ACC112 (cell line): Measurements from ENCODE around the gene SLC7A10.
"Not testable (repeated sequence)": the region's sequence is repeated elsewhere in the genome, so short reads cannot be mapped to it uniquely, and the experiment has no call there.

Experiments
- H2AFZ ChIP-seq: fragments of 200-600 bp; sonication (generic); one replicate; pipeline ENCODE4 v1.6.0; 2017; ENCODE audit warnings: antibody characterized with exemption, low read length; ENCODE audit not compliant: unreplicated experiment
- H3K27ac ChIP-seq: fragments of 200-600 bp; sonication (generic); 2 replicates; pipeline ENCODE4 v1.5.1; 2014; ENCODE audit warnings: low read depth, mild to moderate bottlenecking, antibody characterized with exemption, low read length, moderate library complexity
- H3K27me3 ChIP-seq: fragments of 200-600 bp; sonication (generic); 2 replicates; pipeline ENCODE4 v1.6.1; 2014; ENCODE audit warnings: mild to moderate bottlenecking, antibody characterized with exemption, low read length, moderate library complexity, mixed read lengths; ENCODE audit not compliant: insufficient read depth
- H3K36me3 ChIP-seq: fragments of 200-600 bp; sonication (generic); 2 replicates; pipeline ENCODE4 v1.6.1; 2016; ENCODE audit warnings: mild to moderate bottlenecking, antibody characterized with exemption, low read length, moderate library complexity, mixed read lengths; ENCODE audit not compliant: insufficient read depth
- H3K4me1 ChIP-seq: fragments of 200-600 bp; sonication (generic); one replicate; pipeline ENCODE4 v1.6.1; 2016; ENCODE audit warnings: low read length, mixed read lengths; ENCODE audit not compliant: insufficient read depth, unreplicated experiment, control insufficient read depth
- H3K4me3 ChIP-seq: fragments of 200-600 bp; sonication (generic); 2 replicates; pipeline ENCODE4 v1.5.1; 2014; ENCODE audit warnings: mild to moderate bottlenecking, low read depth, low read length
- H3K79me2 ChIP-seq: fragments of 200-600 bp; sonication (generic); one replicate; pipeline ENCODE4 v1.6.0; 2016; ENCODE audit warnings: low read length; ENCODE audit not compliant: control insufficient read depth, unreplicated experiment, insufficient read depth

SLC7A10 gene

DNA sequence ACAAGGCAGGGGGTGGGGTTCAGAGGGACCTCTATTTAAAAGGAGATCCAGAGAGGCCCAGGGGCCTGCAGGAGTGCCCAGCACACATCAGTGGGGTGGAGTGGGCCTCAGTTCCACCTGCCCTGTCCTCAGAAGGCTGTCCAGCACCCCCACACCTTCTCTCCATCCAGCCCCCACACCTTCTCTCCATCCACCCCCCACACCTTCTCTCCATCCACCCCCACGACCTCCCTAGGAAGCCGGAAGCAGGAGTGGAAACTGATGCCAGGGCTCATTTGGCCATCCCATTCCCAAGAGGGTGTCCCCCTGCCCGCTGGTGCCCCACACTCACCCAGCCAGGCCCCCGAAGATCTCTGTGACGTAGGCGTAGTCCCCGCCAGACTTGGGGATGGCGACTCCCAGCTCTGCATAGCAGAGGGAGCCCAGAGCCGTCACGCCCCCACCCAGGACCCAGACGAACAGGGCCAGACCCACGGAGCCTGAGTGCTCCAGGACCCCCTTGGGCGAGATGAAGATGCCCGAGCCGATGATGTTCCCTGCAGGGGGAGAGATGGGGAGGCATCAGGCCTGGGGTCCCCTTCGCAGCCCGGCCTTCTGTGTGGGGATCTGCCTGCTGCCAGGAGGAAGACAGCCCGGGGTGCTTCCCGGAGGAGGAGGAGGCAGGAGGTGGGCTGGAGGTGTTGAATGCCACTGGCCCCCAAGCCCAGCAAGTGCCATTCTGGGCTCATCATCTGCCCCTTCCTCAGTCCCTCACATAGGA is 10.0 kb downstream of the SLC7A10 start:
- no peak overlapping the region for H2AFZ ChIP-seq
- no peak overlapping the region for H3K4me3 ChIP-seq
- no peaks in the 10 kb centered on the region for H3K79me2 ChIP-seq
- no peaks in the 10 kb centered on the region for H3K27me3 ChIP-seq
- no peak overlapping the region for H3K27ac ChIP-seq
- H3K36me3 ChIP-seq = no peaks in the 10 kb centered on the region
- H3K4me1 ChIP-seq = no peaks in the 10 kb centered on the region

DNA sequence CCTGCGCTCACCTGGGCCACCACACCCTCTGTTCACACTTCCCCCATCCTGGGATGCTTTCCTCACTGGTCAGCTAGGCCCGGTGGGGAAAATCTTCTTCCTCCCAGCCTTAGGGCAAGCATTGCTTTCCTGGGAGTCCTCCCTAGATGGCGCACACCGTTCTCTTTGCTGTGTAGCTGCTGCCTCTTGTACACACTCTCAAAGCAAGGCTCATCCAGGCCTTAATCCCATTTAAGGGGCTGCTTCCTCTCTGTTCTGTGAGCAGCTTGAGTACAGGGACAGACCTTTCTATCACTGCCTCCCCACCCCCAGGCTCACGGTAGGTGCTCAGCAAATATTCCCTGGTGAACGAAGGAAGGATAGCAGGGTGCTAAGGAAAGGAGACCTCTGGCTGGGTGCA is 11.1 kb downstream of the SLC7A10 start:
- no peaks in the 10 kb centered on the region for H3K27me3 ChIP-seq
- no peaks in the 10 kb centered on the region for H3K36me3 ChIP-seq
- H3K4me3 ChIP-seq = no peak overlapping the region
- no peaks in the 10 kb centered on the region for H3K4me1 ChIP-seq
- H3K27ac ChIP-seq = no peak overlapping the region
- H3K79me2 ChIP-seq = no peaks in the 10 kb centered on the region
- H2AFZ ChIP-seq = no peak overlapping the region

DNA sequence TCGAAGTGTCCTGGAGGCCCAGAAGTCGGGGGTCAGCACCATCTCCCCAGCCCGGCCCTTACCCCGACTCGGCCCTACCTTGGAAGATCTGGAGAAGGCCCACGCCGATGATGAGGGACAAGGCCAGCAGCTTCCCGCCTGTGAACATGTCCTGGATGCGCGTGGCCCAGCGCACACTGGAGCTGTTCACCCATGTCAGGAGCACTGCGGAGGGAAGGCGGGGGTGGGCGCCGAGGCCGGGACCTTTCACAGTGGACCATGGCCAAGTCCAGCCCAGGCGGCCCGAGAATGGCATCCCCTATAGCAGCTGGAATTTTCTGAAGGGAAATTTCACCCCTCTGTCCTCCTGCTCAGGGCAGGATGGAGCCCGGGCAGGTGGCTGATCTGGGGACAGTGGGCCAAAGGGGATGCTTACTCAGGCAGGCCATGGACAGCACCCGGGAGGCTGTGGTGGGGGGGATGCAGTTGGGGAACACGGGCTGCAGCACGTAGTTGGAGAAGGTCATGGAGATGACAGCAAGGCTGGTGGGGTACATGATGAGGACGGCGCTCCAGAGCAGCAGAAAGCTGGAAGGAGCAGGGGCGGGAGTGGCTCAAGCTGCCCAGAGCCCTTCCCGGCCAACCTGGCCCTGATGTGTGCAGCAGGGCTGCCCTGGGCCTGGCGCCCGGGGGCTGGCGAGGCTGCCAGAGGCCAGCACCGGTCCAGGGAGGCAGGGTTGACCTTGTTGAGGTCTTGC is 13.0 kb downstream of the SLC7A10 start:
- Histone ChIP-seq H2AFZ (no peak overlapping the region), H3K27me3 (no peaks in the 10 kb centered on the region), H3K36me3 (no peaks in the 10 kb centered on the region), H3K27ac (no peak overlapping the region), H3K4me3 (no peak overlapping the region), H3K4me1 (no peaks in the 10 kb centered on the region), H3K79me2 (no peaks in the 10 kb centered on the region)

DNA sequence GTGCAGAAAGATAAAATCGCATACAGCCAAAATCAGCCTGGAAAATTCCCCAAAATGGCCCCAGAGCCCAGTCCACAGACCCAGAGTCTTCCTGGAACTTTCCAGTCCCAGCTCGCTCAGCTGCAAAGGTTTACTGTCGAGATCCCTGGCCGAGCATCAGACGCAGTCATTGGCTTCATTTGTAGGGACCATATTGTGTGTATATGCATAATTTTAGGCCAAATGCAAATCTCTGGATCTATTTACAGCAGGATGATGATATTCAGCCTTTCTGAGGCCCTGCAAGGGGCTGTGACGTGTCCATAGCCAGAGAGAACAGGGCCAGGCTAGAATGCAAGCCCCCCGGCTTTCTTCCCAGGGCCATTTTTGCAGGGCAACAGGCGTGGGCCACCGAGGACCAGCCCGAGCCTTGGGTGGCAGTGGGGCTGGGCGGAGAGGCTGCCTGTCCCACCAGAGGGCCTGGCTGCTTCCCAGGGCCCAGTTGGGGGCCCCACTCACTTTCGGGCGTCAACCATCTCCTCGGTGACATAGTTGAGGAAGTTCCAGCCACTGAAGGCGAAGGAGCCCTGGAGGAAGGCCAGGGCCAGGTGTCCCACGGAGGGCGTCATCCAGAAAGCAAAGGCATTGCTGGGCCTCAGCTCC is 13.7 kb downstream of the SLC7A10 start:
- Histone ChIP-seq H3K36me3 (no peaks in the 10 kb centered on the region), H3K27ac (no peak overlapping the region), H3K27me3 (no peaks in the 10 kb centered on the region), H2AFZ (no peak overlapping the region), H3K4me3 (no peak overlapping the region), H3K79me2 (no peaks in the 10 kb centered on the region), H3K4me1 (no peaks in the 10 kb centered on the region)

DNA sequence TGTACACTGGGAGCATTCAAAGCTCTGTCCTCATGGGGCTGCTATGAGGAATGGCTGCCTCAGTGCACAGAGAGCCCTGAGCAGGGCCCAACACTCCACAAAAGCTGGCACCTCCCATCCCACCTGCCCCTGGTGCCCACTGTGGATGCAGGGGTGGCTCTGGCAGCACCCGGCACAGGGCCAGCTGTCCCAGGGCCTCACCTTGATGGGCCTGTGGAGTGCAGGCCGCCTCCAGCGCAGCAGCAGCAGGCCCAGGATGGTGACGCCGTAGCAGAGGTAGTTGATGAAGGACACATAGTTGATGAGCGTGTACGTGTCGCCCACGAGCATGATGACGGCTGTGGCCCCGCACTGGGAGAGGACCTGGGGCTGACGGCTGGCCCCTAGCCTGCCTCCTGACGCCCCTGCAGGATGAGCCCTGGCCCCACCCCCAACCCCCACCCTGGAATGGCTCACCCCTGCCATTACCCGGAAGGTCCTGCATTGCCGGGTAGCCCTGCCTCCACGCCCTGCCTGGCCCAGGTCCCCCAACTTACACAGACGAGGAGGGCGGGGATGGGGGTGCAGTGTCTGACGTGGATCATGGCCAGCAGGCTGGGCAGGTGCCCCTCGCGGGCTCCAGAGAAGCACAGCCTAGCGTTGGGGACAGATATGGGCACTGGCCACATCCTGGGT is 15.2 kb downstream of the SLC7A10 start:
- H3K4me1 ChIP-seq = no peaks in the 10 kb centered on the region
- H3K79me2 ChIP-seq = no peaks in the 10 kb centered on the region
- no peaks in the 10 kb centered on the region for H3K36me3 ChIP-seq
- H2AFZ ChIP-seq = no peak overlapping the region
- no peak overlapping the region for H3K27ac ChIP-seq
- no peak overlapping the region for H3K4me3 ChIP-seq
- H3K27me3 ChIP-seq = no peaks in the 10 kb centered on the region

DNA sequence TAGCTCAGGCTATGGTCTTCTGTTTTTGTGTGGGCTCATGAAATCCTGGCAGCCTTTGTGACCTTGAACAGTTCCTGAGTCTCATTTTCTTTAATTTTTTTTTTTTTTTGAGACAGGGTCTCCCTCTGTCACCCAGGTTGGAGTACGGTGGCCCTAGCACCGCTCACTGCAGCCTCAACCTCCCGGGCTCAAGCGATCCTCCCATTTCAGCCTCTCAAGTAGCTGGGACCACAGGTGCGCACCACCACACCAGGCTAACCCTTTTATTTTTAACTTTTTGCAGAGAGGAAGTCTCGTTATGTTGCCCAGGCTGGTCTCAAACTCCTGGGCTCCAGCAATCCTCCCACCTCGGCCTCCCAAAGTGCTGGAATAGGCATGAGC is 15.8 kb downstream of the SLC7A10 start:
- H3K4me1 ChIP-seq, H3K27me3 ChIP-seq, H3K36me3 ChIP-seq, H3K79me2 ChIP-seq, H2AFZ ChIP-seq, H3K27ac ChIP-seq, H3K4me3 ChIP-seq: not testable (repeated sequence)

DNA sequence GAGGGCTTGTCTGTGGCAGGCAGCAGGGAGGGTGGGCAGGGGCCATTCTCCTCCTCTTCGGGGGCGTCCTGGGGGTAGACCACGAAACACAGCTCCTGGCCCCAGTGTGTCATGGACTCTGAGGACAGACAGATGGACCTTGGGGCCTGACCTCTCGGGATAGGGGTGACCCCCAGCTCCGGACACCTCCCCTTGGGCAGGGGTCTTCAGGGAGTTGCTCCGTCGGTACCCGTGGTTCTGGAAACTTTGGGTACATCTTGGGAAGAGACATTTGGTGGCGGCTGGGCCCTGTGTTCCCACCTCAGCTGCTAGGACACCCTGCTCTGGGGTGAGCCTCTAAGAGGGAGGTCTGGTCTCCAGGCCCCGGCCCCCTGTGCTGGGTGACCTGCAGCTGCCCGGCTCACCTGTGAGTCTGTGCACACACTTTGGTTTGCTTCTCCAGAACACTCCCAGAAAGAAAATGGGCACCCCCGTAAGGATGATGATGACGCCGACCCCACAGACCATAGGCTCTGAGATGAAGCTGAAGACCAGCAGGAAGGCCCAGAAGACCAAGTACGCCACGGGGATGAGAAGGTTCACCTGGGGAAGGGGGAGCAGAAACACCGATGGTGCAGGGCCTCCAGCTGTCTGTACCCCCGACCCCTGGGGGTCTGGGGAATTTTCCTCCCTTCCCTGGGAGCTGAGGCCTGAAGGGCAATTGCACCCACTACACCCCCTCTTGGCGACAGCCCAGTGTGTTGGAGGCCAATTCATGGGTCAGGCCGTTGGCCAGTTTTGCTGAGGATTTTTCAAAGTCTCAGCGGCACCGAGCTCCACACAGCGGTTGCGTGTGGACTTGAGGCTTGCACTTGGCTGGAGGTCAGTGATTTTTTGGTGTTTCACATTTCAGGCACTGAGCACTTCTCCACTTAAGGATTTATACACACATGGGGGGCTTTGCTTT is 16.5 kb downstream of the SLC7A10 start:
- Histone ChIP-seq H3K79me2 (no peaks in the 10 kb centered on the region), H3K4me3 (no peak overlapping the region), H2AFZ (no peak overlapping the region), H3K4me1 (no peaks in the 10 kb centered on the region), H3K36me3 (no peaks in the 10 kb centered on the region), H3K27ac (no peak overlapping the region), H3K27me3 (no peaks in the 10 kb centered on the region)

DNA sequence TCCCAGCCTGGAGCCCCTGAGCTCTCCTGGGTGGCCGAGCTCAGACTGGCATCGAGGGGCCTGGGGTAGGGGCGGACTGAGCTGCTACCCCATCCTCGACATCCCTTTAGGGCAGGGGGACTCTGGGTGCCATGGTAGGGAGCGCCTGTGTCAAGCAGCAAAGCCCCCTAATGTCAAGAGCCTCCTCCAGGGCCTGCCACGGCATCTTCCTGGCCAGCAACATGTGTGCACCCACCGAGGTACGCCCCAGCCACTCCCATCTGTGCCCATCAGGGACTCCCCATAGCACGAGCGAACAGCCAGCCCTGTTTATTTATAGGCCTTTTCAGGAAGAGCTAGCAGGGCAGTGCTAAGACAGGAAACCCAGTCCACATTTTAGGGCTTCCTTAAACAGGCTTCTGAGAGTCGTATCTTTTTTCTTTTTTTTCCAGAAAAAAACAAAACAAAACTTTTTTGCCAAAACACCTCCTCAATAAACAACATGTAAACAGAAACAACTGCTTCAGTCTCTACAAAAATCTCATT is 17.2 kb downstream of the SLC7A10 start:
- Histone ChIP-seq H2AFZ (no peak overlapping the region), H3K4me1 (no peaks in the 10 kb centered on the region), H3K4me3 (no peak overlapping the region), H3K36me3 (no peaks in the 10 kb centered on the region), H3K79me2 (no peaks in the 10 kb centered on the region), H3K27ac (no peak overlapping the region), H3K27me3 (no peaks in the 10 kb centered on the region)

DNA sequence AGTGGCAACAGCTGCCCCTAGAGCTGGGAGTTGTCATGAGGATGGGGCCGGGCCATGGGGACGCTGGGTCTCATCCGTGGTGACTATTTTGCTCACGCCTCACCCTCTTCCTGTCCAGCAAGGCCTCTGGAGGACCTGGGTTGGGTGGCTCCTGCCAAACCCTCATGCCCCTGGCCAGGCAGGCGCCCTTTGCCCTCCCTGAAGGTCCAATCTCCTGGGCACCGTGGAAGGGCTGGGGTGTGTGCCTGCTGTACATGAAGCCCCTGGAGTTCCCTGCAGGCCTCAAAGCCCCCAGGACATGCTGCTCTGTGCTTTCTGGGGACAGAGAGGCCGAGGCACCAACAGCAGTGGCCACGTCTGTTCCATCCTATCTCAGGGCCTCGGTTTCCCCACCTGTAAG is 17.7 kb downstream of the SLC7A10 start:
- Histone ChIP-seq H3K4me3 (no peak overlapping the region), H2AFZ (no peak overlapping the region), H3K36me3 (no peaks in the 10 kb centered on the region), H3K4me1 (no peaks in the 10 kb centered on the region), H3K27me3 (no peaks in the 10 kb centered on the region), H3K27ac (no peak overlapping the region), H3K79me2 (no peaks in the 10 kb centered on the region)
